Measurements from ENCODE around the gene DYNLT5. TPM values are rescaled to one million over a fixed set of nuclear protein-coding genes. Genes with fewer than 3 reads are reported as not detected.

The DYNLT5 gene
- total RNA-seq, 2 donors from 2014 or later = 1.2 TPM; not detected in 1

- H3K4me1 ChIP-seq (replicated peaks) = no peaks in the 10 kb centered on the region
- TF ChIP-seq CTCF (IDR thresholded peaks at IDR 0.05) (no peak), POLR2AphosphoS5 (IDR thresholded peaks at IDR 0.05) (no peak), POLR2A (IDR thresholded peaks at IDR 0.05) (no peak)
- no peak overlapping the region for H3K4me3 ChIP-seq
- H3K27me3 ChIP-seq (replicated peaks; ENCODE audit: insufficient read depth) = no peaks in the 10 kb centered on the region
- no peaks in the 10 kb centered on the region for H3K36me3 ChIP-seq
- WGBS = 67% methylated on average over 1 of the region's 1 CpG
- no peak for DNase-seq (ENCODE audit: low spot score)
- no peak overlapping the region for H3K27ac ChIP-seq
- H3K9me3 ChIP-seq = no peaks in the 10 kb centered on the region
- intact Hi-C loops (cut with DNase I) = no loop called here
Observed at GRCh38 chr1:66758241-66758755, 6.0 kb downstream of the DYNLT5 start.

- no peak for DNase-seq (ENCODE audit: low spot score)
- Histone ChIP-seq H3K27ac (no peak overlapping the region), H3K4me3 (no peak overlapping the region), H3K36me3 (no peaks in the 10 kb centered on the region), H3K27me3 (replicated peaks; ENCODE audit: insufficient read depth) (no peaks in the 10 kb centered on the region), H3K4me1 (replicated peaks) (no peaks in the 10 kb centered on the region), H3K9me3 (no peaks in the 10 kb centered on the region)
- WGBS = 95% methylated on average over 1 of the region's 1 CpG
- TF ChIP-seq POLR2AphosphoS5 (IDR thresholded peaks at IDR 0.05) = no peak
- TF ChIP-seq CTCF (IDR thresholded peaks at IDR 0.05) = no peak
- no peak for TF ChIP-seq POLR2A (IDR thresholded peaks at IDR 0.05)
- intact Hi-C loops (cut with DNase I) = no loop called here
Observed at GRCh38 chr1:66760506-66760905, 8.2 kb downstream of the DYNLT5 start.

GRCh38 chr1:66761221-66761620 is 9.0 kb downstream of the DYNLT5 start:
- TF ChIP-seq POLR2AphosphoS5 (IDR thresholded peaks at IDR 0.05) = no peak
- no peak for TF ChIP-seq POLR2A (IDR thresholded peaks at IDR 0.05)
- TF ChIP-seq CTCF (IDR thresholded peaks at IDR 0.05) = no peak
- no peaks in the 10 kb centered on the region for H3K4me1 ChIP-seq (replicated peaks)
- H3K27ac ChIP-seq = no peak overlapping the region
- DNase-seq (ENCODE audit: low spot score) = no peak
- no peaks in the 10 kb centered on the region for H3K36me3 ChIP-seq
- H3K9me3 ChIP-seq = no peaks in the 10 kb centered on the region
- H3K27me3 ChIP-seq (replicated peaks; ENCODE audit: insufficient read depth) = no peaks in the 10 kb centered on the region
- H3K4me3 ChIP-seq = no peak overlapping the region
- intact Hi-C loops (cut with DNase I) = no loop called here
- 89% methylated on average over 2 of the region's 2 CpGs for WGBS

- H3K27me3 ChIP-seq (replicated peaks; ENCODE audit: insufficient read depth) = no peaks in the 10 kb centered on the region
- no peak overlapping the region for H3K27ac ChIP-seq
- no peaks in the 10 kb centered on the region for H3K4me1 ChIP-seq (replicated peaks)
- peak; percentile 16 for DNase-seq (ENCODE audit: low spot score)
- H3K9me3 ChIP-seq = no peaks in the 10 kb centered on the region
- no peak overlapping the region for H3K4me3 ChIP-seq
- intact Hi-C loops (cut with DNase I) = loop anchor here (2.0 to 5.0 kb wide), 2 partner anchors 232 to 386 kb away; no protein-coding TSS in a partner anchor
- WGBS = 23% methylated on average over 3 of the region's 3 CpGs
- TF ChIP-seq CTCF (IDR thresholded peaks at IDR 0.05) = peak; percentile 18 to 77 (median 64)
- no peak for TF ChIP-seq POLR2AphosphoS5 (IDR thresholded peaks at IDR 0.05)
- H3K36me3 ChIP-seq = no peaks in the 10 kb centered on the region
Observed at GRCh38 chr1:66764994-66765578, 12.8 kb downstream of the DYNLT5 start.

GRCh38 chr1:66767626-66768025 is 15.4 kb downstream of the DYNLT5 start:
- intact Hi-C loops (cut with DNase I) = loop anchor here (5.0 kb wide), 1 partner anchor 230 kb away; no protein-coding TSS in a partner anchor
- no peaks in the 10 kb centered on the region for H3K4me1 ChIP-seq (replicated peaks)

More at GRCh38 chr1:66767626-66768025, 15.4 kb downstream of the DYNLT5 start:
- no peak overlapping the region for H3K4me3 ChIP-seq
- H3K27ac ChIP-seq = no peak overlapping the region
- no peaks in the 10 kb centered on the region for H3K9me3 ChIP-seq
- H3K27me3 ChIP-seq (replicated peaks; ENCODE audit: insufficient read depth) = no peaks in the 10 kb centered on the region
- TF ChIP-seq POLR2AphosphoS5 (IDR thresholded peaks at IDR 0.05) = no peak
- no peaks in the 10 kb centered on the region for H3K36me3 ChIP-seq
- DNase-seq (ENCODE audit: low spot score) = no peak
